GM18511 (cell line): ENCODE data around the gene ADI1.

Source experiments
- ATAC-seq: cut with Tn5 transposase; IDR thresholded peaks from one replicate; pipeline ENCODE4 v1.9.1; 2021; ENCODE audit warnings: mild to moderate bottlenecking, moderate library complexity; ENCODE audit not compliant: unreplicated experiment

Gene ADI1

GRCh38 chr2:3481736-3482362, 37.5 kb downstream of the ADI1 start:
- no peak for ATAC-seq

GRCh38 chr2:3481011-3481400, 38.3 kb downstream of the ADI1 start:
- ATAC-seq, result no peak

- ATAC-seq, result peak; percentile 55
These were observed 38.9 kb downstream of the ADI1 start for GRCh38 chr2:3480352-3481010.

GRCh38 chr2:3479430-3480320, 39.7 kb downstream of the ADI1 start:
- no peak for ATAC-seq

- no peak for ATAC-seq
These were observed 40.4 kb downstream of the ADI1 start for GRCh38 chr2:3478846-3479385.

GRCh38 chr2:3476985-3477327, 42.4 kb downstream of the ADI1 start:
- ATAC-seq, result no peak

GRCh38 chr2:3476321-3476984, 42.9 kb downstream of the ADI1 start:
- no peak for ATAC-seq

GRCh38 chr2:3475771-3476170, 43.6 kb downstream of the ADI1 start:
- no peak for ATAC-seq

- ATAC-seq, result no peak
These were observed 46.4 kb downstream of the ADI1 start for GRCh38 chr2:3472966-3473365.

- ATAC-seq, result no peak
These were observed 47.0 kb downstream of the ADI1 start for GRCh38 chr2:3472296-3472695.

- ATAC-seq, result no peak
These were observed 48.2 kb downstream of the ADI1 start for GRCh38 chr2:3470856-3471737.

- no peak for ATAC-seq
These were observed 49.1 kb downstream of the ADI1 start for GRCh38 chr2:3470166-3470651.

GRCh38 chr2:3469486-3469885, 49.8 kb downstream of the ADI1 start:
- ATAC-seq, result no peak

GRCh38 chr2:3468296-3468988, 50.9 kb downstream of the ADI1 start:
- no peak for ATAC-seq

GRCh38 chr2:3467654-3468053, 51.7 kb downstream of the ADI1 start:
- ATAC-seq, result no peak

GRCh38 chr2:3466966-3467365, 52.4 kb downstream of the ADI1 start:
- no peak for ATAC-seq

GRCh38 chr2:3466482-3466863, 52.9 kb downstream of the ADI1 start:
- no peak for ATAC-seq

- no peak for ATAC-seq
These were observed 53.4 kb downstream of the ADI1 start for GRCh38 chr2:3465844-3466481.

- no peak for ATAC-seq
These were observed 54.0 kb downstream of the ADI1 start for GRCh38 chr2:3465328-3465727.
